KMS-11 (cell line): ENCODE data around the gene DNAJA1.
"Not testable (repeated sequence)": the region's sequence is repeated elsewhere in the genome, so short reads cannot be mapped to it uniquely, and the experiment has no call there.

Experiments
- H2AFZ ChIP-seq: fragments of 200-600 bp; sonication (generic); 2 replicates; pipeline ENCODE4 v1.6.1; 2016; ENCODE audit warnings: antibody characterized with exemption, mixed run types, low read depth
- H3K27ac ChIP-seq: fragments of 200-600 bp; sonication (generic); 2 replicates; pipeline ENCODE4 v1.6.1; 2016; ENCODE audit warnings: mild to moderate bottlenecking, mixed run types
- H3K27me3 ChIP-seq: fragments of 200-600 bp; sonication (generic); 2 replicates; pipeline ENCODE4 v1.6.1; 2017; ENCODE audit warnings: mild to moderate bottlenecking, low read depth, mixed run types, moderate library complexity; ENCODE audit not compliant: insufficient read depth
- H3K36me3 ChIP-seq: fragments of 200-600 bp; sonication (generic); 2 replicates; pipeline ENCODE4 v1.6.1; 2017; ENCODE audit warnings: mild to moderate bottlenecking, mixed run types; ENCODE audit not compliant: insufficient read depth
- H3K4me1 ChIP-seq: fragments of 200-600 bp; sonication (generic); 2 replicates; pipeline ENCODE4 v1.6.1; 2016; ENCODE audit warnings: mild to moderate bottlenecking, low read depth, mixed run types; ENCODE audit not compliant: poor library complexity, severe bottlenecking
- H3K4me2 ChIP-seq: fragments of 200-600 bp; sonication (generic); 2 replicates; pipeline ENCODE4 v1.7.0; 2016; ENCODE audit warnings: mild to moderate bottlenecking, mixed run types
- H3K4me3 ChIP-seq: fragments of 200-600 bp; sonication (generic); IDR thresholded peaks from 2 replicates; pipeline ENCODE4 v1.6.1; 2017; ENCODE audit warnings: low read depth, low read length, mixed read lengths; ENCODE audit not compliant: insufficient read depth
- H3K79me2 ChIP-seq: fragments of 200-600 bp; sonication (generic); 2 replicates; pipeline ENCODE4 v1.6.1; 2016; ENCODE audit warnings: low read depth, mixed run types; ENCODE audit not compliant: insufficient read depth
- H3K9ac ChIP-seq: fragments of 200-600 bp; sonication (generic); 2 replicates; pipeline ENCODE4 v1.6.1; 2016; ENCODE audit warnings: mild to moderate bottlenecking, mixed run types
- H4K20me1 ChIP-seq: fragments of 200-600 bp; sonication (generic); 2 replicates; pipeline ENCODE4 v1.6.1; 2016; ENCODE audit warnings: mild to moderate bottlenecking, mixed run types; ENCODE audit not compliant: insufficient read depth
- TF ChIP-seq, protein P1 (sequence below): fragments of 200-600 bp; sonication (generic); conservative IDR thresholded peaks from 2 replicates; pipeline ENCODE4 v1.6.1; 2017; ENCODE audit warnings: low read depth, mild to moderate bottlenecking, antibody characterized with exemption, low read length, moderate library complexity, mixed read lengths

The DNAJA1 gene

DNA sequence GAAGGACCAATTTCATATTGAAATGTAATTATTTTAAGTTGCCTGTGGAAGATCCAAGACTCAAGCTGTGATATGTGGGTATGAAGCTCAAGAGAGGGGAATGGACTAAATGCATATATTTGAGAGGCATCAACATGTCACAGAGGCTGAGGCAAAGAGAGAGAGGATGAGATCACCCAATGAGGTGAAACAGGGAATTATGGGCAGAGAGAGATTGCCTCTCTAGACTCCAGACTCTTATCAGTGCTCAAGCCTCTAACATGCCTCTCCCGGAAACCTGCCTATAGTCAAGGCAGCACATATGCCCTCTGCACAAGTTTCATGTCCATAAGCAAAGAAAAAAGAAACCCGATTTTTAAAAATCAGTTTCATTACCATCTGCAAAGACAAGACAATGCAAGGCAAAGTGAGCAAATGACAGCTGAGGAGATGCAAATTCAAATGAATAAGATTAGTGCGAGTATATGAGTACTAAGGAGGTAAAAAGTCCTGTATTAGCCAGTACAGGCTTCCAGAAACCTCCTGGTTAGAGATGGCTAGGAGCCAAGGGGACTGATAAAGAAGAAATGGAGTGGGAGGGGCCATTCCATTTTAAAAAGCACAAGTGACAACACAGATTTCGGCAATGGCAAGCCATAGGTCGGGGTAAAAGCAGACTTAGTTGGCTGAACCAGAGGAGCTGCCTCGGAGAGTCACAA is 33.0 kb upstream of the DNAJA1 start:
- H3K79me2 ChIP-seq = peaks cover 12% of the 10 kb centered on the region; the same call in 1 of the 2 replicates
- no peak overlapping the region for H3K27ac ChIP-seq
- H4K20me1 ChIP-seq = no peaks in the 10 kb centered on the region
- H3K4me3 ChIP-seq = no peak overlapping the region
- peaks cover 4% of the 10 kb centered on the region for H3K4me1 ChIP-seq
- H3K27me3 ChIP-seq = no peaks in the 10 kb centered on the region
- H3K36me3 ChIP-seq = no peaks in the 10 kb centered on the region; the same call in 1 of the 2 replicates
- TF ChIP-seq, protein P1, sequence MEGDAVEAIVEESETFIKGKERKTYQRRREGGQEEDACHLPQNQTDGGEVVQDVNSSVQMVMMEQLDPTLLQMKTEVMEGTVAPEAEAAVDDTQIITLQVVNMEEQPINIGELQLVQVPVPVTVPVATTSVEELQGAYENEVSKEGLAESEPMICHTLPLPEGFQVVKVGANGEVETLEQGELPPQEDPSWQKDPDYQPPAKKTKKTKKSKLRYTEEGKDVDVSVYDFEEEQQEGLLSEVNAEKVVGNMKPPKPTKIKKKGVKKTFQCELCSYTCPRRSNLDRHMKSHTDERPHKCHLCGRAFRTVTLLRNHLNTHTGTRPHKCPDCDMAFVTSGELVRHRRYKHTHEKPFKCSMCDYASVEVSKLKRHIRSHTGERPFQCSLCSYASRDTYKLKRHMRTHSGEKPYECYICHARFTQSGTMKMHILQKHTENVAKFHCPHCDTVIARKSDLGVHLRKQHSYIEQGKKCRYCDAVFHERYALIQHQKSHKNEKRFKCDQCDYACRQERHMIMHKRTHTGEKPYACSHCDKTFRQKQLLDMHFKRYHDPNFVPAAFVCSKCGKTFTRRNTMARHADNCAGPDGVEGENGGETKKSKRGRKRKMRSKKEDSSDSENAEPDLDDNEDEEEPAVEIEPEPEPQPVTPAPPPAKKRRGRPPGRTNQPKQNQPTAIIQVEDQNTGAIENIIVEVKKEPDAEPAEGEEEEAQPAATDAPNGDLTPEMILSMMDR = no peak
- no peak overlapping the region for H3K4me2 ChIP-seq
- no peak overlapping the region for H3K9ac ChIP-seq
- no peak overlapping the region for H2AFZ ChIP-seq

GRCh38 chr9:32992595-32993238 is 32.4 kb upstream of the DNAJA1 start:
- Histone ChIP-seq H3K9ac (no peak overlapping the region), H3K4me1 (peaks cover 4% of the 10 kb centered on the region), H3K36me3 (no peaks in the 10 kb centered on the region; the same call in 1 of the 2 replicates), H3K27ac (no peak overlapping the region), H4K20me1 (no peaks in the 10 kb centered on the region), H3K4me3 (no peak overlapping the region), H3K79me2 (peaks cover 18% of the 10 kb centered on the region; the same call in 1 of the 2 replicates), H3K27me3 (no peaks in the 10 kb centered on the region), H3K4me2 (no peak overlapping the region), H2AFZ (no peak overlapping the region)
- TF ChIP-seq, protein P1 = no peak

DNA sequence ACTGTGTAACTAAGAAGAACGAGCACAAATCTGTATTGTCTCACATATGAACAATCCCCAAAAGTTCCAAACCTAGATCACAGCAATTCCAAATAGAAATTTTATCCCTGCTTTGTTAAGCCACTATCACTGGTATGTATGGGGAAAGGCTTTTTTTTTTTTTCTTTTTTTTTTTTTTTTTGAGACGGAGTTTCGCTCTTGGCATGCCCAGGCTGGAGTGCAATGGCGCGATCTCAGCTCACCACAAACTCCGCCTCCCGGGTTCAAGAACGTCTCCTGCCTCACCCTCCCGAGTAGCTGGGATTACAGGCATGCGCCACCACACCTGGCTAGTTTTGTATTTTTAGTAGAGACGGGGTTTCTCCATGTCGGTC is 24.4 kb upstream of the DNAJA1 start:
- not testable (repeated sequence) for H3K27me3 ChIP-seq, H4K20me1 ChIP-seq, H3K4me3 ChIP-seq, H3K36me3 ChIP-seq
- Histone ChIP-seq H2AFZ (peak overlapping the region; percentile 72; the same call in 1 of the 2 replicates), H3K9ac (peak overlapping the region; percentile 88), H3K79me2 (peaks cover 32% of the 10 kb centered on the region), H3K27ac (peak overlapping the region; percentile 95), H3K4me1 (peaks cover 13% of the 10 kb centered on the region), H3K4me2 (peak overlapping the region; percentile 49)

- H3K27ac ChIP-seq, H3K79me2 ChIP-seq, H4K20me1 ChIP-seq, H3K9ac ChIP-seq, H2AFZ ChIP-seq, H3K4me2 ChIP-seq, H3K4me1 ChIP-seq, H3K27me3 ChIP-seq, H3K4me3 ChIP-seq, H3K36me3 ChIP-seq: not testable (repeated sequence)
Measured at GRCh38 chr9:33005335-33005734, 19.7 kb upstream of the DNAJA1 start.

- Histone ChIP-seq H2AFZ (no peak overlapping the region), H3K27me3 (no peaks in the 10 kb centered on the region), H3K4me1 (no peaks in the 10 kb centered on the region), H3K79me2 (no peaks in the 10 kb centered on the region), H3K9ac (no peak overlapping the region), H3K36me3 (no peaks in the 10 kb centered on the region), H3K27ac (no peak overlapping the region), H3K4me3 (no peak overlapping the region), H4K20me1 (no peaks in the 10 kb centered on the region), H3K4me2 (no peak overlapping the region)
- TF ChIP-seq, protein P1 = no peak
Measured at GRCh38 chr9:33007755-33008154, 17.3 kb upstream of the DNAJA1 start.
